K562 (cell line): ENCODE results near the gene MAML3. TPM values are rescaled to one million over a fixed set of nuclear protein-coding genes. Genes with fewer than 3 reads are reported as not detected.

Experiments
- ARID1B ChIP-seq: fragments of 450-650 bp; IDR thresholded peaks from 2 replicates; pipeline ENCODE4 v1.6.1; 2016; ENCODE audit warnings: antibody characterized with exemption, mild to moderate bottlenecking, inconsistent platforms
- BMI1 ChIP-seq: fragments of 150-350 bp; IDR thresholded peaks from 2 replicates; pipeline ENCODE4 v1.6.1; 2014; ENCODE audit warnings: low read length
- CBX8 ChIP-seq: fragments of 200-600 bp; sonication (generic); IDR thresholded peaks from 2 replicates; pipeline ENCODE4 v1.6.1; 2012; ENCODE audit warnings: borderline replicate concordance, mixed run types, low read depth, mild to moderate bottlenecking, moderate library complexity, mixed read lengths, low read length, control low read depth, inconsistent platforms; ENCODE audit not compliant: poor library complexity, severe bottlenecking; ENCODE audit errors: extremely low read depth
- ETV6 ChIP-seq, 3 experiments: fragments of 150-350 bp in 1 of 3; sonication (generic) in 1 of 3; formaldehyde crosslinking in 1 of 3; IDR thresholded peaks; 2 replicates each; pipeline versions ENCODE4 v1.6.1 to v1.8.0; 2014 to 2022; ENCODE audit warnings: borderline replicate concordance in 2 of 3, low read depth in 2 of 3, antibody characterized with exemption in 1 of 3, low read length in 1 of 3, mild to moderate bottlenecking in 1 of 3, missing genetic modification reagents in 1 of 3
- FOXM1 ChIP-seq, 2 experiments: fragments of 450-650 bp in 1 of 2; sonication (generic) in 1 of 2; formaldehyde crosslinking in 1 of 2; IDR thresholded peaks; 2 replicates each; pipeline versions ENCODE4 v1.6.1 to v1.9.0; 2017 to 2022; ENCODE audit warnings: low read depth in 2 of 2, mild to moderate bottlenecking in 2 of 2, missing genetic modification reagents in 1 of 2, moderate library complexity in 1 of 2
- STAG1 ChIP-seq: sonication (generic); formaldehyde crosslinking; IDR thresholded peaks from 2 replicates; pipeline ENCODE4 v1.5.0; 2020; ENCODE audit warnings: missing genetic modification reagents, borderline replicate concordance
- TCF7 ChIP-seq: sonication (generic); IDR thresholded peaks from 2 replicates; pipeline ENCODE4 v1.6.1; 2016; ENCODE audit warnings: antibody characterized with exemption, borderline replicate concordance
- polyA plus RNA-seq, 8 experiments: library from polyadenylated mRNA; depleted of rRNA in 4 of 8; stranded (reverse) in 5 of 8; unstranded in 3 of 8; fragments of >200 nt; fragmentation: Nextera tagmentation in 2 of 8; fragmentation: Illumina TruSeq in 1 of 8; extraction: Ambion mirVana in 2 of 8; extraction: Trizol in 1 of 8; gene quantifications; 2 replicates each; pipeline versions ENCODE4 v1.2.1 to v1.2.3, GENCODE V29; 2011 to 2014; ENCODE audit warnings: inconsistent platforms in 1 of 8, missing spikeins in 1 of 8
- total RNA-seq, 7 experiments: library from RNA; depleted of rRNA in 6 of 7; stranded (reverse); fragments of >200 nt in 6 of 7; fragmentation: Illumina TruSeq in 2 of 7; extraction: Trizol in 2 of 7; gene quantifications; 2 replicates each; pipeline versions ENCODE4 v1.2.1 to v1.2.3, GENCODE V29; 2011 to 2021; ENCODE audit warnings: low replicate concordance in 1 of 7
- TF ChIP-seq, protein P1 (sequence below): sonication (generic); formaldehyde crosslinking; IDR thresholded peaks from 2 replicates; pipeline ENCODE4 v1.8.0; 2022; ENCODE audit warnings: mild to moderate bottlenecking, missing genetic modification reagents
- TF ChIP-seq, protein P2 (sequence below): conservative IDR thresholded peaks from 2 replicates; pipeline ENCODE4 v1.6.1; 2011; ENCODE audit warnings: low read depth, mild to moderate bottlenecking, low read length; ENCODE audit not compliant: control insufficient read depth
- TF ChIP-seq, protein P3 (sequence below), 2 experiments: fragments of 450-650 bp in 1 of 2; sonication (generic) in 1 of 2; formaldehyde crosslinking in 1 of 2; IDR thresholded peaks; 2 replicates each; pipeline versions ENCODE4 v1.7.1 to v1.9.0; 2016 to 2022; ENCODE audit warnings: inconsistent platforms in 1 of 2, mild to moderate bottlenecking in 1 of 2, missing genetic modification reagents in 1 of 2

MAML3 gene
- total and polyA plus RNA-seq, 9 of the 15 experiments (the other 6 are each of a cell fraction or from before 2014, with no cell fraction given) = 0.01 to 0.55 (median 0.25) TPM

DNA sequence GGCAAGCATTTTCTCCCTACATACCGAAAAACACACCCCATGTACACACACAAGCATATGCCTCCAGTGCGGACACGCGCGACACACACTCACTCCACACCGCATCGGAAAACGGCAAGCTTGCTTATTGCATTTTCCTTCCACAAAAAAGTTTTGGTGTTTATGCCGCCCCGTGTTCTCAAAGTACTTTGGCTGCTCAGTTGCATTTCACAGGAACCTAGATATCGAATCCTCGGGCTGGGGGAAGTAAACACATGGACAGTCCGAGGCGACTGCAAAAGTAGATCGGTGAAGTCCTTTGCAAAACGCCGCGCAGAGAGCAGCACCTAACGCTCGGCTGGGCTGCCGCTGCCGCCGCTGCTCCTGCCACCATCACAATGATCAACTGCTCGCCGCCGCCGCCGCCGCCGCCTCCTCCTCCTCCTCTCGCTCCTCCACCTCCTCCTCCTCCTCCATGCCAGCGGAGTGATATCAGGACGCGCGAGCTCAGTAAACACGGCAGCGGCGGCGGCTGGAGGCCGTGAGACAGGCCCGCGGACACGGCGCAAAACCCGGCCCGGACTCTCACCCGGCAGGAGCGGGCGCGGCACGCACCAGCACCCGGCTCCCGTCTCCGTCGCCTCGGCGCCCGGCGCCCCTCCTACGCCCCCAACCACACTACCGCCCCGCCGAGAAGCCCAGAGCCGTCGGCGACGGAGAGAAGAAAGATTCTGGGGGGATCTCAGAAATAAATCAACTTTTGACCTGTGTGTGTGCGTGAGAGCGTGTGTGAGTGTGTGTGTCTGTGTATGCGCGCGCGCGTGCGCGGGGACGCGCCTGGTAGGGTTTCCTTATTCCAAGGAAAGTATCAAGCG, at the start of gene MAML3 (continued):
- TF ChIP-seq, protein P1, sequence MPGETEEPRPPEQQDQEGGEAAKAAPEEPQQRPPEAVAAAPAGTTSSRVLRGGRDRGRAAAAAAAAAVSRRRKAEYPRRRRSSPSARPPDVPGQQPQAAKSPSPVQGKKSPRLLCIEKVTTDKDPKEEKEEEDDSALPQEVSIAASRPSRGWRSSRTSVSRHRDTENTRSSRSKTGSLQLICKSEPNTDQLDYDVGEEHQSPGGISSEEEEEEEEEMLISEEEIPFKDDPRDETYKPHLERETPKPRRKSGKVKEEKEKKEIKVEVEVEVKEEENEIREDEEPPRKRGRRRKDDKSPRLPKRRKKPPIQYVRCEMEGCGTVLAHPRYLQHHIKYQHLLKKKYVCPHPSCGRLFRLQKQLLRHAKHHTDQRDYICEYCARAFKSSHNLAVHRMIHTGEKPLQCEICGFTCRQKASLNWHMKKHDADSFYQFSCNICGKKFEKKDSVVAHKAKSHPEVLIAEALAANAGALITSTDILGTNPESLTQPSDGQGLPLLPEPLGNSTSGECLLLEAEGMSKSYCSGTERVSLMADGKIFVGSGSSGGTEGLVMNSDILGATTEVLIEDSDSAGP (CRISPR knock-in tag) = 0 out of 2 replicates have a peak, but pooled peaks have one; percentile 16
- TF ChIP-seq, protein P2, sequence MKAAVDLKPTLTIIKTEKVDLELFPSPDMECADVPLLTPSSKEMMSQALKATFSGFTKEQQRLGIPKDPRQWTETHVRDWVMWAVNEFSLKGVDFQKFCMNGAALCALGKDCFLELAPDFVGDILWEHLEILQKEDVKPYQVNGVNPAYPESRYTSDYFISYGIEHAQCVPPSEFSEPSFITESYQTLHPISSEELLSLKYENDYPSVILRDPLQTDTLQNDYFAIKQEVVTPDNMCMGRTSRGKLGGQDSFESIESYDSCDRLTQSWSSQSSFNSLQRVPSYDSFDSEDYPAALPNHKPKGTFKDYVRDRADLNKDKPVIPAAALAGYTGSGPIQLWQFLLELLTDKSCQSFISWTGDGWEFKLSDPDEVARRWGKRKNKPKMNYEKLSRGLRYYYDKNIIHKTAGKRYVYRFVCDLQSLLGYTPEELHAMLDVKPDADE = 0 out of 2 replicates have a peak, but pooled peaks have one; percentile 54
- TF ChIP-seq, protein P3, sequence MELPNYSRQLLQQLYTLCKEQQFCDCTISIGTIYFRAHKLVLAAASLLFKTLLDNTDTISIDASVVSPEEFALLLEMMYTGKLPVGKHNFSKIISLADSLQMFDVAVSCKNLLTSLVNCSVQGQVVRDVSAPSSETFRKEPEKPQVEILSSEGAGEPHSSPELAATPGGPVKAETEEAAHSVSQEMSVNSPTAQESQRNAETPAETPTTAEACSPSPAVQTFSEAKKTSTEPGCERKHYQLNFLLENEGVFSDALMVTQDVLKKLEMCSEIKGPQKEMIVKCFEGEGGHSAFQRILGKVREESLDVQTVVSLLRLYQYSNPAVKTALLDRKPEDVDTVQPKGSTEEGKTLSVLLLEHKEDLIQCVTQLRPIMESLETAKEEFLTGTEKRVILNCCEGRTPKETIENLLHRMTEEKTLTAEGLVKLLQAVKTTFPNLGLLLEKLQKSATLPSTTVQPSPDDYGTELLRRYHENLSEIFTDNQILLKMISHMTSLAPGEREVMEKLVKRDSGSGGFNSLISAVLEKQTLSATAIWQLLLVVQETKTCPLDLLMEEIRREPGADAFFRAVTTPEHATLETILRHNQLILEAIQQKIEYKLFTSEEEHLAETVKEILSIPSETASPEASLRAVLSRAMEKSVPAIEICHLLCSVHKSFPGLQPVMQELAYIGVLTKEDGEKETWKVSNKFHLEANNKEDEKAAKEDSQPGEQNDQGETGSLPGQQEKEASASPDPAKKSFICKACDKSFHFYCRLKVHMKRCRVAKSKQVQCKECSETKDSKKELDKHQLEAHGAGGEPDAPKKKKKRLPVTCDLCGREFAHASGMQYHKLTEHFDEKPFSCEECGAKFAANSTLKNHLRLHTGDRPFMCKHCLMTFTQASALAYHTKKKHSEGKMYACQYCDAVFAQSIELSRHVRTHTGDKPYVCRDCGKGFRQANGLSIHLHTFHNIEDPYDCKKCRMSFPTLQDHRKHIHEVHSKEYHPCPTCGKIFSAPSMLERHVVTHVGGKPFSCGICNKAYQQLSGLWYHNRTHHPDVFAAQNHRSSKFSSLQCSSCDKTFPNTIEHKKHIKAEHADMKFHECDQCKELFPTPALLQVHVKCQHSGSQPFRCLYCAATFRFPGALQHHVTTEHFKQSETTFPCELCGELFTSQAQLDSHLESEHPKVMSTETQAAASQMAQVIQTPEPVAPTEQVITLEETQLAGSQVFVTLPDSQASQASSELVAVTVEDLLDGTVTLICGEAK (IDR thresholded peaks at IDR 0.05) = peak; percentile 40; the same call in 1 of the 2 replicates
- TF ChIP-seq, protein P3 (CRISPR knock-in tag; IDR thresholded peaks at IDR 0.05) = no peak
- TF ChIP-seq CBX8 = no peak
- TF ChIP-seq TCF7 = no peak
- peak; percentile 19 for TF ChIP-seq FOXM1 (IDR thresholded peaks at IDR 0.05; ENCODE audit: low read depth)
- no peak for TF ChIP-seq FOXM1 (CRISPR knock-in tag; IDR thresholded peaks at IDR 0.05; ENCODE audit: low read depth)
- peak; percentile 27 to 39; a peak in 1 of 4 replicates for TF ChIP-seq ETV6 (IDR thresholded peaks at IDR 0.05; ENCODE audit: borderline replicate concordance in 1 of 2, low read depth in 2 of 2, low read length in 1 of 2)
- TF ChIP-seq ETV6 (CRISPR knock-in tag; IDR thresholded peaks at IDR 0.05; ENCODE audit: borderline replicate concordance) = no peak
- no peak for TF ChIP-seq BMI1
- TF ChIP-seq ARID1B = peak; percentile 48
- no peak for TF ChIP-seq STAG1 (CRISPR knock-in tag)
